Hepatocyte (in vitro differentiated cells): Measurements from ENCODE around the gene SEC23IP. TPM values are rescaled to one million over a fixed set of nuclear protein-coding genes. Genes with fewer than 3 reads are reported as not detected.

Experiments
- DNase-seq: peaks from one replicate; pipeline ENCODE4 v3.0.0-alpha.2; 2016; ENCODE audit warnings: low spot score
- H2AFZ ChIP-seq: fragments of 200-600 bp; sonication (generic); 2 replicates; pipeline ENCODE4 v1.6.0; 2016; ENCODE audit warnings: antibody characterized with exemption, mild to moderate bottlenecking
- H3K27ac ChIP-seq: fragments of 200-600 bp; sonication (generic); 2 replicates; pipeline ENCODE4 v1.5.1; 2016; ENCODE audit warnings: mild to moderate bottlenecking
- H3K27me3 ChIP-seq: fragments of 200-600 bp; sonication (generic); 2 replicates; pipeline ENCODE4 v1.6.1; 2016
- H3K36me3 ChIP-seq: fragments of 200-600 bp; sonication (generic); replicated peaks from 2 replicates; pipeline ENCODE4 v1.5.1; 2016; ENCODE audit warnings: low read depth; ENCODE audit not compliant: insufficient read depth
- H3K4me1 ChIP-seq: fragments of 200-600 bp; sonication (generic); 2 replicates; pipeline ENCODE4 v1.5.1; 2016; ENCODE audit warnings: mild to moderate bottlenecking, moderate library complexity; ENCODE audit not compliant: insufficient read depth
- H3K4me2 ChIP-seq: fragments of 200-600 bp; sonication (generic); 2 replicates; pipeline ENCODE4 v1.6.0; 2016
- H3K4me3 ChIP-seq: fragments of 200-600 bp; sonication (generic); 2 replicates; pipeline ENCODE4 v1.5.1; 2016; ENCODE audit warnings: mild to moderate bottlenecking
- H3K79me2 ChIP-seq: fragments of 200-600 bp; sonication (generic); 2 replicates; pipeline ENCODE4 v1.6.0; 2017; ENCODE audit warnings: mild to moderate bottlenecking
- H3K9me2 ChIP-seq: fragments of 200-600 bp; sonication (generic); replicated peaks from 2 replicates; pipeline ENCODE4 v1.6.0; 2017; ENCODE audit warnings: mild to moderate bottlenecking; ENCODE audit not compliant: insufficient read depth
- H3K9me3 ChIP-seq: fragments of 200-600 bp; sonication (generic); 2 replicates; pipeline ENCODE4 v1.5.1; 2016; ENCODE audit warnings: low read depth, mild to moderate bottlenecking
- H4K20me1 ChIP-seq: fragments of 200-600 bp; sonication (generic); 2 replicates; pipeline ENCODE4 v1.6.0; 2016; ENCODE audit warnings: mild to moderate bottlenecking; ENCODE audit not compliant: insufficient read depth, poor library complexity, severe bottlenecking
- CTCF ChIP-seq: fragments of 200-600 bp; sonication (generic); IDR thresholded peaks from 2 replicates; pipeline ENCODE4 v1.5.1; 2016; ENCODE audit warnings: antibody characterized with exemption, mild to moderate bottlenecking; ENCODE audit not compliant: poor library complexity
- EZH2 ChIP-seq: fragments of 200-600 bp; sonication (generic); IDR thresholded peaks from 2 replicates; pipeline ENCODE4 v1.6.1; 2016; ENCODE audit warnings: antibody characterized with exemption, mild to moderate bottlenecking, borderline replicate concordance
- EZH2phosphoT487 ChIP-seq: fragments of 200-600 bp; sonication (generic); IDR thresholded peaks from one replicate; pipeline ENCODE4 v1.6.1; 2018; ENCODE audit warnings: antibody characterized with exemption, mild to moderate bottlenecking, low read depth, moderate library complexity; ENCODE audit not compliant: unreplicated experiment, severe bottlenecking
- WGBS: methylation state at CpG from one replicate; pipeline ENCODE4 v1.1.6; 2016; ENCODE audit warnings: low lambda C conversion rate; ENCODE audit errors: missing lambda C conversion rate; 5-methylcytosine and 5-hydroxymethylcytosine counted together
- polyA plus RNA-seq: library from polyadenylated mRNA; unstranded; fragments of >200 nt; fragmentation: Nextera tagmentation; extraction: Ambion mirVana; gene quantifications from 2 replicates; pipeline ENCODE4 v1.2.1, GENCODE V29; 2016
- total RNA-seq: library from RNA; depleted of rRNA; stranded (reverse); fragments of >200 nt; gene quantifications from 2 replicates; pipeline ENCODE4 v1.2.3, GENCODE V29; 2014

SEC23IP gene
- total and polyA plus RNA-seq, 2 experiments from 2014 or later: 27.4 to 39.9 TPM

DNA sequence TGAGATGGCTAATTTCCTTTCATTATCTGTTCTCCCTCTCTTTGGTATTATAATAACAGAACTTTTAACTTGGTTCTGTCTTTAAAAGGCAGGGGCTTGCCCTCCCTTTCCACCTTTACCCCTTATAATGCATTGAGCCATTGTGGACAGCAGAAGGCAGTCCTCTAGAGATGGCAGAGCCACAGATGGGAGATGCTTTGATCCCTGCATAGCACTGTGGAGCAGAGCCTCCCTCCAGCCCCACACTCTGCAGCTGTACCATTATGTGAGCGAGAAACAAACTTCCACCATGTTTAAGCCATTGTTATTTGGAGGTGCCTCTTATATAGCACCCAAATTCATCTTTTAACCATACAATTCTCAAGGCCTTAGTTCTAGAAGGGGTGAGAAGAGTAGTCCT, 78.4 kb downstream of the SEC23IP start:
- Histone ChIP-seq H4K20me1 (no peaks in the 10 kb centered on the region), H3K27me3 (no peaks in the 10 kb centered on the region), H3K4me2 (no peak overlapping the region), H3K9me2 (no peaks in the 10 kb centered on the region), H3K27ac (no peak overlapping the region), H3K36me3 (no peaks in the 10 kb centered on the region), H3K4me3 (no peak overlapping the region), H3K4me1 (no peaks in the 10 kb centered on the region), H3K79me2 (no peaks in the 10 kb centered on the region), H2AFZ (no peak overlapping the region), H3K9me3 (no peaks in the 10 kb centered on the region)
- no peak for DNase-seq
- WGBS: 90% methylated on average over 1 of the region's 1 CpG
- no peak for TF ChIP-seq EZH2phosphoT487
- TF ChIP-seq EZH2: no peak
- TF ChIP-seq CTCF: no peak

- no peaks in the 10 kb centered on the region for H3K4me1 ChIP-seq
- no peaks in the 10 kb centered on the region for H4K20me1 ChIP-seq
- WGBS: 57% methylated on average over 5 of the region's 5 CpGs
- H3K36me3 ChIP-seq: no peaks in the 10 kb centered on the region
- no peaks in the 10 kb centered on the region for H3K9me2 ChIP-seq
- no peaks in the 10 kb centered on the region for H3K27me3 ChIP-seq
- no peaks in the 10 kb centered on the region for H3K79me2 ChIP-seq
- no peak overlapping the region for H3K27ac ChIP-seq
- no peak overlapping the region for H3K4me3 ChIP-seq
- H3K9me3 ChIP-seq: no peaks in the 10 kb centered on the region
- no peak overlapping the region for H2AFZ ChIP-seq
- H3K4me2 ChIP-seq: no peak overlapping the region
- no peak for DNase-seq
- TF ChIP-seq CTCF: no peak
- no peak for TF ChIP-seq EZH2
- no peak for TF ChIP-seq EZH2phosphoT487
Measured at GRCh38 chr10:119973281-119973680, 80.8 kb downstream of the SEC23IP start.

DNA sequence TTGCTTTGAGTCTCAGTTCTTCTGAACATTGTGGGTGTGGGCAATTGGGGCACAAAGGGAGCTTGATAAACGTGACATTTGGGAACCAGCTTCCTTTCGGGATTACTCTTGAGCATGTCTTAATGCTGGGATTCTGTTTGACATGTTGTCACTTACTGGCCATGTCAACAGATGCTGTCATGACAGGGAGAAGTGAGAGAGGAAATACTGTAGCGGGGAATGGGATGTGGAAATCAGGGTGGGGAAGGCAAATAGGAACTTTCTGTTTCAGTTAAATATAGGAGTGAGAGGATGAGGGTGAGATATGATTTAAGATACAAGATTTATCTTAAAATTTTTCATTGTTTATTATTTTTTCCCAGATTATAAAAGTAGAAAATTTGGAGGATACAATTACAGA, 83.9 kb downstream of the SEC23IP start:
- H3K9me3 ChIP-seq: no peaks in the 10 kb centered on the region
- no peak overlapping the region for H3K27ac ChIP-seq
- no peak overlapping the region for H3K4me2 ChIP-seq
- H3K27me3 ChIP-seq: no peaks in the 10 kb centered on the region
- no peak overlapping the region for H2AFZ ChIP-seq
- no peaks in the 10 kb centered on the region for H3K36me3 ChIP-seq
- TF ChIP-seq CTCF: no peak
- no peak for TF ChIP-seq EZH2
- H4K20me1 ChIP-seq: no peaks in the 10 kb centered on the region
- no peaks in the 10 kb centered on the region for H3K4me1 ChIP-seq
- no peaks in the 10 kb centered on the region for H3K9me2 ChIP-seq
- no peak overlapping the region for H3K4me3 ChIP-seq
- WGBS: 88% methylated on average over 3 of the region's 3 CpGs
- H3K79me2 ChIP-seq: no peaks in the 10 kb centered on the region
- DNase-seq: no peak
